MM.1S (cell line): ENCODE data around the gene NLGN1.

Experiments
- DNase-seq: peaks from one replicate; pipeline ENCODE4 v3.0.0-alpha.2; 2015
- H2AFZ ChIP-seq: fragments of 300-600 bp; sonication (generic); 2 replicates; pipeline ENCODE4 v1.6.0; 2016; ENCODE audit warnings: antibody characterized with exemption, low read length
- H3F3A ChIP-seq: fragments of 300-600 bp; sonication (generic); 2 replicates; pipeline ENCODE4 v1.6.1; 2016; ENCODE audit warnings: mild to moderate bottlenecking, antibody characterized with exemption, low read length, moderate library complexity, mixed read lengths; ENCODE audit not compliant: insufficient read depth
- H3K27ac ChIP-seq: fragments of 300-600 bp; sonication (generic); 2 replicates; pipeline ENCODE4 v1.5.1; 2016; ENCODE audit warnings: mild to moderate bottlenecking, low read length
- H3K27me3 ChIP-seq: fragments of 300-600 bp; sonication (generic); replicated peaks from 2 replicates; pipeline ENCODE4 v1.6.0; 2016; ENCODE audit warnings: low read length; ENCODE audit not compliant: insufficient read depth
- H3K36me3 ChIP-seq: fragments of 300-600 bp; sonication (generic); replicated peaks from 2 replicates; pipeline ENCODE4 v1.6.1; 2016; ENCODE audit warnings: mild to moderate bottlenecking, low read length, mixed read lengths; ENCODE audit not compliant: insufficient read depth
- H3K4me1 ChIP-seq: fragments of 300-600 bp; sonication (generic); 2 replicates; pipeline ENCODE4 v1.6.1; 2016; ENCODE audit warnings: low read length, mixed read lengths
- H3K4me2 ChIP-seq: fragments of 300-600 bp; sonication (generic); 2 replicates; pipeline ENCODE4 v1.6.0; 2016; ENCODE audit warnings: low read depth, low read length
- H3K4me3 ChIP-seq: fragments of 300-600 bp; sonication (generic); 2 replicates; pipeline ENCODE4 v1.5.1; 2016; ENCODE audit warnings: low read length, mixed read lengths
- H3K79me2 ChIP-seq: fragments of 300-600 bp; sonication (generic); 2 replicates; pipeline ENCODE4 v1.6.1; 2016; ENCODE audit warnings: mixed run types, low read length, mixed read lengths
- H3K9ac ChIP-seq: fragments of 300-600 bp; sonication (generic); 2 replicates; pipeline ENCODE4 v1.6.1; 2016; ENCODE audit warnings: low read length, mixed read lengths
- H3K9me2 ChIP-seq: fragments of 300-600 bp; sonication (generic); replicated peaks from 2 replicates; pipeline ENCODE4 v1.6.1; 2016; ENCODE audit warnings: mild to moderate bottlenecking, low read length, mixed read lengths; ENCODE audit not compliant: insufficient read depth
- H3K9me3 ChIP-seq: fragments of 300-600 bp; sonication (generic); replicated peaks from 2 replicates; pipeline ENCODE4 v1.6.1; 2016; ENCODE audit warnings: mild to moderate bottlenecking, low read length, mixed read lengths; ENCODE audit not compliant: insufficient read depth
- H4K20me1 ChIP-seq: fragments of 300-600 bp; sonication (generic); 2 replicates; pipeline ENCODE4 v1.6.1; 2016; ENCODE audit warnings: mild to moderate bottlenecking, low read length, moderate library complexity, mixed read lengths; ENCODE audit not compliant: insufficient read depth
- CTCF ChIP-seq: fragments of 300-600 bp; sonication (generic); IDR thresholded peaks from 2 replicates; pipeline ENCODE4 v1.5.1; 2016; ENCODE audit warnings: antibody characterized with exemption, low read length, mixed read lengths
- EZH2 ChIP-seq: fragments of 300-600 bp; sonication (generic); optimal IDR thresholded peaks from 2 replicates; pipeline ENCODE3; 2017; ENCODE audit warnings: low read depth, mild to moderate bottlenecking, antibody characterized with exemption, low read length, mixed read lengths
- EZH2phosphoT487 ChIP-seq: fragments of 300-600 bp; sonication (generic); IDR thresholded peaks from 2 replicates; pipeline ENCODE4 v1.6.1; 2018; ENCODE audit warnings: antibody characterized with exemption, low read length

Gene NLGN1

GRCh38 chr3:174266476-174266875 lies 868.9 kb downstream of the NLGN1 start:
- Histone ChIP-seq H3K27me3 (no peaks in the 10 kb centered on the region), H3K4me3 (no peak overlapping the region), H3K27ac (no peak overlapping the region), H3K4me1 (no peaks in the 10 kb centered on the region), H4K20me1 (no peaks in the 10 kb centered on the region), H3F3A (no peaks in the 10 kb centered on the region), H3K9me2 (no peaks in the 10 kb centered on the region), H3K36me3 (no peaks in the 10 kb centered on the region), H3K9me3 (no peaks in the 10 kb centered on the region), H3K9ac (no peak overlapping the region), H3K79me2 (no peaks in the 10 kb centered on the region), H3K4me2 (no peak overlapping the region), H2AFZ (no peak overlapping the region)
- TF ChIP-seq EZH2: no peak
- TF ChIP-seq CTCF: no peak
- TF ChIP-seq EZH2phosphoT487: no peak
- no peak for DNase-seq

GRCh38 chr3:174268061-174268460 lies 870.5 kb downstream of the NLGN1 start:
- no peaks in the 10 kb centered on the region for H3K9me2 ChIP-seq
- no peak for DNase-seq
- H4K20me1 ChIP-seq: no peaks in the 10 kb centered on the region
- H3K27me3 ChIP-seq: no peaks in the 10 kb centered on the region
- H3K9ac ChIP-seq: no peak overlapping the region
- no peak overlapping the region for H2AFZ ChIP-seq
- no peak overlapping the region for H3K4me3 ChIP-seq
- H3K27ac ChIP-seq: no peak overlapping the region
- no peaks in the 10 kb centered on the region for H3K4me1 ChIP-seq
- H3K4me2 ChIP-seq: no peak overlapping the region
- TF ChIP-seq EZH2phosphoT487 (no peak), EZH2 (no peak), CTCF (no peak)
- H3K79me2 ChIP-seq: no peaks in the 10 kb centered on the region
- no peaks in the 10 kb centered on the region for H3K36me3 ChIP-seq
- no peaks in the 10 kb centered on the region for H3F3A ChIP-seq
- H3K9me3 ChIP-seq: no peaks in the 10 kb centered on the region

- H4K20me1 ChIP-seq: no peaks in the 10 kb centered on the region
- no peaks in the 10 kb centered on the region for H3K36me3 ChIP-seq
- H3K9me3 ChIP-seq: no peaks in the 10 kb centered on the region
- H3K4me2 ChIP-seq: no peak overlapping the region
- H3K9me2 ChIP-seq: no peaks in the 10 kb centered on the region
- H3K27me3 ChIP-seq: no peaks in the 10 kb centered on the region
- H3F3A ChIP-seq: no peaks in the 10 kb centered on the region
- H3K9ac ChIP-seq: no peak overlapping the region
- no peak overlapping the region for H3K4me3 ChIP-seq
- H2AFZ ChIP-seq: no peak overlapping the region
- no peaks in the 10 kb centered on the region for H3K4me1 ChIP-seq
- H3K79me2 ChIP-seq: no peaks in the 10 kb centered on the region
- H3K27ac ChIP-seq: no peak overlapping the region
- TF ChIP-seq EZH2: no peak
- TF ChIP-seq CTCF: no peak
- TF ChIP-seq EZH2phosphoT487: no peak
- no peak for DNase-seq
Measured at GRCh38 chr3:174268586-174268985, 871.0 kb downstream of the NLGN1 start.

- H3K27me3 ChIP-seq: no peaks in the 10 kb centered on the region
- DNase-seq: no peak
- no peak overlapping the region for H3K4me2 ChIP-seq
Measured at GRCh38 chr3:174270841-174271240, 873.3 kb downstream of the NLGN1 start.

More at GRCh38 chr3:174270841-174271240, 873.3 kb downstream of the NLGN1 start:
- Histone ChIP-seq H4K20me1 (no peaks in the 10 kb centered on the region), H3K9me2 (no peaks in the 10 kb centered on the region), H3F3A (no peaks in the 10 kb centered on the region), H3K79me2 (no peaks in the 10 kb centered on the region), H3K9me3 (no peaks in the 10 kb centered on the region), H3K27ac (no peak overlapping the region), H3K4me3 (no peak overlapping the region), H3K9ac (no peak overlapping the region), H2AFZ (no peak overlapping the region), H3K4me1 (no peaks in the 10 kb centered on the region), H3K36me3 (no peaks in the 10 kb centered on the region)
- TF ChIP-seq EZH2: no peak
- TF ChIP-seq CTCF: no peak
- no peak for TF ChIP-seq EZH2phosphoT487
